HEK293 (cell line): ENCODE measurements around the gene GPR37.

Source experiments
- IKZF3 ChIP-seq: fragments of 450-650 bp; IDR thresholded peaks from 2 replicates; pipeline ENCODE4 v1.5.0; 2018; ENCODE audit warnings: missing biosample characterization, mild to moderate bottlenecking, missing genetic modification characterization, moderate library complexity
- KLF1 ChIP-seq: fragments of 450-650 bp; formaldehyde crosslinking; IDR thresholded peaks from 2 replicates; pipeline ENCODE4 v1.5.1; 2016; ENCODE audit warnings: missing biosample characterization, missing genetic modification characterization
- KLF17 ChIP-seq: fragments of 450-650 bp; formaldehyde crosslinking; IDR thresholded peaks from 2 replicates; pipeline ENCODE4 v1.5.1; 2016; ENCODE audit warnings: missing biosample characterization, missing genetic modification characterization
- KLF7 ChIP-seq: fragments of 450-650 bp; formaldehyde crosslinking; IDR thresholded peaks from 2 replicates; pipeline ENCODE4 v1.5.1; 2016; ENCODE audit warnings: missing biosample characterization, missing genetic modification characterization, borderline replicate concordance
- KLF9 ChIP-seq: fragments of 450-650 bp; formaldehyde crosslinking; IDR thresholded peaks from 2 replicates; pipeline ENCODE4 v1.5.1; 2016; ENCODE audit warnings: missing biosample characterization, missing genetic modification characterization, low read depth
- MZF1 ChIP-seq: fragments of 450-650 bp; formaldehyde crosslinking; IDR thresholded peaks from 2 replicates; pipeline ENCODE4 v1.5.1; 2017; ENCODE audit warnings: missing biosample characterization, missing genetic modification characterization, borderline replicate concordance
- SCRT2 ChIP-seq: fragments of 450-650 bp; formaldehyde crosslinking; IDR thresholded peaks from 2 replicates; pipeline ENCODE4 v1.5.1; 2016; ENCODE audit warnings: missing biosample characterization, missing genetic modification characterization
- TRIM28 ChIP-seq: IDR thresholded peaks from 2 replicates; pipeline ENCODE4 v1.6.1; 2011; ENCODE audit warnings: low read length, control low read depth, borderline replicate concordance
- ZBTB1 ChIP-seq: fragments of 450-650 bp; formaldehyde crosslinking; IDR thresholded peaks from 2 replicates; pipeline ENCODE4 v1.5.1; 2016; ENCODE audit warnings: missing biosample characterization, missing genetic modification characterization
- ZBTB20 ChIP-seq: fragments of 450-650 bp; formaldehyde crosslinking; IDR thresholded peaks from 2 replicates; pipeline ENCODE4 v1.5.1; 2016; ENCODE audit warnings: missing biosample characterization, missing genetic modification characterization
- ZBTB49 ChIP-seq: fragments of 450-650 bp; formaldehyde crosslinking; IDR thresholded peaks from 2 replicates; pipeline ENCODE4 v1.5.1; 2016; ENCODE audit warnings: missing biosample characterization, missing genetic modification characterization, low read depth
- ZFHX2 ChIP-seq: fragments of 450-650 bp; formaldehyde crosslinking; conservative IDR thresholded peaks from 2 replicates; pipeline ENCODE4 v1.5.1; 2016; ENCODE audit warnings: missing biosample characterization, missing genetic modification characterization
- ZNF10 ChIP-seq: fragments of 450-650 bp; formaldehyde crosslinking; IDR thresholded peaks from 2 replicates; pipeline ENCODE4 v1.5.1; 2017; ENCODE audit warnings: missing biosample characterization, missing genetic modification characterization
- ZNF169 ChIP-seq: fragments of 450-650 bp; formaldehyde crosslinking; IDR thresholded peaks from 2 replicates; pipeline ENCODE4 v1.5.1; 2016; ENCODE audit warnings: missing biosample characterization, missing genetic modification characterization
- ZNF2 ChIP-seq: fragments of 450-650 bp; formaldehyde crosslinking; IDR thresholded peaks from 2 replicates; pipeline ENCODE4 v1.5.1; 2016; ENCODE audit warnings: missing biosample characterization, missing genetic modification characterization
- ZNF223 ChIP-seq: fragments of 450-650 bp; formaldehyde crosslinking; IDR thresholded peaks from 2 replicates; pipeline ENCODE4 v1.5.1; 2016; ENCODE audit warnings: missing biosample characterization, missing genetic modification characterization
- ZNF394 ChIP-seq: fragments of 450-650 bp; formaldehyde crosslinking; IDR thresholded peaks from 2 replicates; pipeline ENCODE4 v1.5.1; 2016; ENCODE audit warnings: missing biosample characterization, missing genetic modification characterization, mild to moderate bottlenecking, moderate library complexity, borderline replicate concordance
- ZNF398 ChIP-seq: fragments of 450-650 bp; formaldehyde crosslinking; IDR thresholded peaks from 2 replicates; pipeline ENCODE4 v1.5.1; 2017; ENCODE audit warnings: missing biosample characterization, missing genetic modification characterization
- ZNF561 ChIP-seq: fragments of 450-650 bp; IDR thresholded peaks from 2 replicates; pipeline ENCODE4 v1.5.1; 2018; ENCODE audit warnings: missing biosample characterization, missing genetic modification characterization, borderline replicate concordance
- ZNF600 ChIP-seq: fragments of 450-650 bp; formaldehyde crosslinking; IDR thresholded peaks from 2 replicates; pipeline ENCODE4 v1.5.1; 2016; ENCODE audit warnings: missing biosample characterization, missing genetic modification characterization
- ZNF660 ChIP-seq: fragments of 450-650 bp; IDR thresholded peaks from 2 replicates; pipeline ENCODE4 v1.5.1; 2018; ENCODE audit warnings: missing biosample characterization, mild to moderate bottlenecking, missing genetic modification characterization
- ZNF76 ChIP-seq: fragments of 450-650 bp; formaldehyde crosslinking; IDR thresholded peaks from 2 replicates; pipeline ENCODE4; 2016; ENCODE audit warnings: low read depth, missing biosample characterization, missing genetic modification characterization, borderline replicate concordance
- ZSCAN5A ChIP-seq: fragments of 450-650 bp; formaldehyde crosslinking; IDR thresholded peaks from 2 replicates; pipeline ENCODE4 v1.5.1; 2016; ENCODE audit warnings: missing biosample characterization, missing genetic modification characterization
- TF ChIP-seq, protein P1 (sequence below): fragments of 450-650 bp; formaldehyde crosslinking; IDR thresholded peaks from 2 replicates; pipeline ENCODE4 v1.5.1; 2016; ENCODE audit warnings: missing biosample characterization, missing genetic modification characterization
- TF ChIP-seq, protein P2 (sequence below): fragments of 450-650 bp; formaldehyde crosslinking; IDR thresholded peaks from 2 replicates; pipeline ENCODE4 v1.5.1; 2016; ENCODE audit warnings: missing biosample characterization, missing genetic modification characterization
- TF ChIP-seq, protein P3 (sequence below): fragments of 450-650 bp; formaldehyde crosslinking; IDR thresholded peaks from 2 replicates; pipeline ENCODE4 v1.5.1; 2017; ENCODE audit warnings: missing biosample characterization, missing genetic modification characterization

Gene GPR37

DNA sequence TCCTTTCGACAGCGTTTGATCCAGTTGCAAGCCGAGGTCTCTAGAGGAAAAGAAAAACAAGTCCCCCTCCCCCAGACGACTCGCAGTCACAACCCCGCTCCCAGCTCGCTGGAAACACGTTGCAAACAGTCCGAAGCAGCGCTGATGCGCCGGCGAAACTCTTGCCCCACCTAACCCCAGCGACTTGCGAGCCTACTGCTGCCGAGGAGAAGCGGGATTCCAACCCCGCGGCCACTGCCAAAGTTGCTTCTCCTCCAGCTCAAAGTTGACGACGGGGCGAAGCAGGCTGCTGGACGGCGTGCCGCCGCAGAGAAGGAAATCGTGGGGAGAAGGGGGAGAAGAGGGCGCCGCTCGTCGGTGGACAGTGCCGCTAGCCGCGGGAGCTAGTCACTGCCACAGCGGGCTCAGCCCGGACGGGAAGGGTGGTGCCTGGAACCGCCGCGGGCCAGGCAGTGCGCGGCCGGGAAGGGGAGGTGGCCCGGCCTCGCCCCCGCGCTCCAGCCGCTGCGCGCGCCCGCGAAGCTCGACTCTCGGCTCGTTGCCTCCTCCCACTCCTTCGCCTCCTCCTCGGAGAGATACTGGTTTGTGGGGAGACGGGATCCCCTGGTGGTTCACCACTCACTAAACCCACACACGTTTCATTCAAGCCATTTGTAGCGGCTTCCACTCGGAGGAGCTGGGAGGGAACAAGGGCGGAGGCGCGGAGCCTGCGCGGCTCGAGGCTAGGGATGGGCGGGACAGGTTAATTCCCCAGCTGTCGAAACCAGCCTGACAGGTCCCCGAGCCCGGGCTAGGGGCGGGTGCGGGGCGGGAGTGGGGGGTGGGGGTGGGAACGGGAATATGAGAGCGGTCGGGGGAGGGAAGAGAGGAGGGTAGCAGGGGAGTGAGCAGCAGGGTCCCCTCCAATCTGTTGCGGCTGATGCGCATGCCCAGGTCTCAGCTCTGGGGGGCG, at the start of gene GPR37 (continued):
- no peak for TF ChIP-seq ZNF223 (tag by site-specific recombination)
- 0 out of 2 replicates have a peak, but pooled peaks have one; percentile 46 for TF ChIP-seq ZNF76 (tag by site-specific recombination)
- peak; percentile 53; the same call in 1 of the 2 replicates for TF ChIP-seq TRIM28
- TF ChIP-seq ZSCAN5A (tag by site-specific recombination) = peak; percentile 68; the same call in 1 of the 2 replicates
- no peak for TF ChIP-seq ZBTB1 (tag by site-specific recombination)
- peak; percentile 62 for TF ChIP-seq ZNF2
- peak; percentile 85 for TF ChIP-seq ZNF600
- TF ChIP-seq, protein P1, sequence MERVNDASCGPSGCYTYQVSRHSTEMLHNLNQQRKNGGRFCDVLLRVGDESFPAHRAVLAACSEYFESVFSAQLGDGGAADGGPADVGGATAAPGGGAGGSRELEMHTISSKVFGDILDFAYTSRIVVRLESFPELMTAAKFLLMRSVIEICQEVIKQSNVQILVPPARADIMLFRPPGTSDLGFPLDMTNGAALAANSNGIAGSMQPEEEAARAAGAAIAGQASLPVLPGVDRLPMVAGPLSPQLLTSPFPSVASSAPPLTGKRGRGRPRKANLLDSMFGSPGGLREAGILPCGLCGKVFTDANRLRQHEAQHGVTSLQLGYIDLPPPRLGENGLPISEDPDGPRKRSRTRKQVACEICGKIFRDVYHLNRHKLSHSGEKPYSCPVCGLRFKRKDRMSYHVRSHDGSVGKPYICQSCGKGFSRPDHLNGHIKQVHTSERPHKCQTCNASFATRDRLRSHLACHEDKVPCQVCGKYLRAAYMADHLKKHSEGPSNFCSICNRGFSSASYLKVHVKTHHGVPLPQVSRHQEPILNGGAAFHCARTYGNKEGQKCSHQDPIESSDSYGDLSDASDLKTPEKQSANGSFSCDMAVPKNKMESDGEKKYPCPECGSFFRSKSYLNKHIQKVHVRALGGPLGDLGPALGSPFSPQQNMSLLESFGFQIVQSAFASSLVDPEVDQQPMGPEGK (tag by site-specific recombination) = peak; percentile 60
- peak; percentile 75 for TF ChIP-seq KLF9 (tag by site-specific recombination)
- peak; percentile 76 for TF ChIP-seq KLF1 (tag by site-specific recombination)
- 0 out of 2 replicates have a peak, but pooled peaks have one; percentile 51 for TF ChIP-seq KLF7 (tag by site-specific recombination)
- peak; percentile 82 for TF ChIP-seq ZNF561
- TF ChIP-seq SCRT2 (tag by site-specific recombination) = peak; percentile 62; the same call in 1 of the 2 replicates
- TF ChIP-seq, protein P2, sequence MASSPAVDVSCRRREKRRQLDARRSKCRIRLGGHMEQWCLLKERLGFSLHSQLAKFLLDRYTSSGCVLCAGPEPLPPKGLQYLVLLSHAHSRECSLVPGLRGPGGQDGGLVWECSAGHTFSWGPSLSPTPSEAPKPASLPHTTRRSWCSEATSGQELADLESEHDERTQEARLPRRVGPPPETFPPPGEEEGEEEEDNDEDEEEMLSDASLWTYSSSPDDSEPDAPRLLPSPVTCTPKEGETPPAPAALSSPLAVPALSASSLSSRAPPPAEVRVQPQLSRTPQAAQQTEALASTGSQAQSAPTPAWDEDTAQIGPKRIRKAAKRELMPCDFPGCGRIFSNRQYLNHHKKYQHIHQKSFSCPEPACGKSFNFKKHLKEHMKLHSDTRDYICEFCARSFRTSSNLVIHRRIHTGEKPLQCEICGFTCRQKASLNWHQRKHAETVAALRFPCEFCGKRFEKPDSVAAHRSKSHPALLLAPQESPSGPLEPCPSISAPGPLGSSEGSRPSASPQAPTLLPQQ (tag by site-specific recombination) = 0 out of 2 replicates have a peak, but pooled peaks have one; percentile 10
- TF ChIP-seq IKZF3 (tag by site-specific recombination) = peak; percentile 60; the same call in 1 of the 2 replicates
- peak; percentile 14; the same call in 1 of the 2 replicates for TF ChIP-seq MZF1 (tag by site-specific recombination)
- no peak for TF ChIP-seq ZNF169 (tag by site-specific recombination)
- TF ChIP-seq ZNF10 (tag by site-specific recombination) = peak; percentile 9; the same call in 1 of the 2 replicates
- peak; percentile 60; the same call in 1 of the 2 replicates for TF ChIP-seq ZBTB20
- TF ChIP-seq KLF17 (tag by site-specific recombination) = peak; percentile 20; the same call in 1 of the 2 replicates
- 0 out of 2 replicates have a peak, but pooled peaks have one; percentile 77 for TF ChIP-seq ZNF660 (tag by site-specific recombination)
- peak; percentile 96 for TF ChIP-seq ZFHX2 (tag by site-specific recombination)
- TF ChIP-seq ZNF398 = peak; percentile 68
- no peak for TF ChIP-seq ZBTB49
- peak; percentile 91 for TF ChIP-seq ZNF394
- TF ChIP-seq, protein P3, sequence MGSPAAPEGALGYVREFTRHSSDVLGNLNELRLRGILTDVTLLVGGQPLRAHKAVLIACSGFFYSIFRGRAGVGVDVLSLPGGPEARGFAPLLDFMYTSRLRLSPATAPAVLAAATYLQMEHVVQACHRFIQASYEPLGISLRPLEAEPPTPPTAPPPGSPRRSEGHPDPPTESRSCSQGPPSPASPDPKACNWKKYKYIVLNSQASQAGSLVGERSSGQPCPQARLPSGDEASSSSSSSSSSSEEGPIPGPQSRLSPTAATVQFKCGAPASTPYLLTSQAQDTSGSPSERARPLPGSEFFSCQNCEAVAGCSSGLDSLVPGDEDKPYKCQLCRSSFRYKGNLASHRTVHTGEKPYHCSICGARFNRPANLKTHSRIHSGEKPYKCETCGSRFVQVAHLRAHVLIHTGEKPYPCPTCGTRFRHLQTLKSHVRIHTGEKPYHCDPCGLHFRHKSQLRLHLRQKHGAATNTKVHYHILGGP (tag by site-specific recombination) = no peak
